GM21786 (cell line): ENCODE results near the gene SAYSD1.

Experiments used
- ATAC-seq: cut with Tn5 transposase; IDR thresholded peaks from one replicate; pipeline ENCODE4 v1.9.1; 2021; ENCODE audit not compliant: unreplicated experiment

Gene SAYSD1

GRCh38 chr6:39058471-39059147 is 56.4 kb downstream of the SAYSD1 start:
- ATAC-seq = no peak

GRCh38 chr6:39057251-39058155 is 57.5 kb downstream of the SAYSD1 start:
- no peak for ATAC-seq

GRCh38 chr6:39056681-39057080 is 58.3 kb downstream of the SAYSD1 start:
- ATAC-seq = no peak

GRCh38 chr6:39056191-39056590 is 58.8 kb downstream of the SAYSD1 start:
- ATAC-seq = no peak

GRCh38 chr6:39055661-39056060 is 59.3 kb downstream of the SAYSD1 start:
- ATAC-seq = no peak

GRCh38 chr6:39054577-39055142 is 60.3 kb downstream of the SAYSD1 start:
- no peak for ATAC-seq
